ENCODE results near the gene RASIP1. TPM values are rescaled to one million over a fixed set of nuclear protein-coding genes. Genes with fewer than 3 reads are reported as not detected.

RASIP1 gene
- total RNA-seq, 1 donor from 2014 or later, result 1.0 TPM

- TF ChIP-seq CTCF (conservative IDR thresholded peaks at IDR 0.05), result no peak
- no peak overlapping the region for H3K4me3 Mint-ChIP-seq
- peaks cover 3% of the 10 kb centered on the region for H3K36me3 Mint-ChIP-seq (ENCODE audit: low read depth)
- no peak overlapping the region for H3K27ac Mint-ChIP-seq (ENCODE audit: unreplicated experiment)
- DNase-seq (ENCODE audit: low read depth, low spot score), result no peak
- H3K9me3 Mint-ChIP-seq, result peaks cover 5% of the 10 kb centered on the region
- H3K4me1 Mint-ChIP-seq, result peaks cover 17% of the 10 kb centered on the region
- peaks cover 38% of the 10 kb centered on the region for H3K27me3 Mint-ChIP-seq (ENCODE audit: low read depth)
These were observed 5.7 kb upstream of the RASIP1 start for GRCh38 chr19:48746110-48746509.

GRCh38 chr19:48745208-48745995, 5.0 kb upstream of the RASIP1 start:
- DNase-seq (ENCODE audit: low read depth, low spot score), result peak; percentile 50
- Mint-ChIP-seq H3K4me1 (peaks cover 17% of the 10 kb centered on the region), H3K9me3 (peaks cover 5% of the 10 kb centered on the region), H3K4me3 (peak overlapping the region; percentile 74), H3K27ac (ENCODE audit: unreplicated experiment) (no peak overlapping the region), H3K27me3 (ENCODE audit: low read depth) (peaks cover 36% of the 10 kb centered on the region), H3K36me3 (ENCODE audit: low read depth) (peaks cover 3% of the 10 kb centered on the region)
- TF ChIP-seq CTCF (conservative IDR thresholded peaks at IDR 0.05), result no peak

- no peak for TF ChIP-seq CTCF (conservative IDR thresholded peaks at IDR 0.05)
- Mint-ChIP-seq H3K27me3 (ENCODE audit: low read depth) (peaks cover 41% of the 10 kb centered on the region), H3K4me1 (peaks cover 26% of the 10 kb centered on the region), H3K27ac (ENCODE audit: unreplicated experiment) (no peak overlapping the region), H3K36me3 (ENCODE audit: low read depth) (peaks cover 3% of the 10 kb centered on the region), H3K9me3 (peaks cover 5% of the 10 kb centered on the region), H3K4me3 (no peak overlapping the region)
- no peak for DNase-seq (ENCODE audit: low read depth, low spot score)
These were observed 1.7 kb upstream of the RASIP1 start for GRCh38 chr19:48742096-48742495.

- Mint-ChIP-seq H3K4me3 (peak overlapping the region; percentile 56), H3K27ac (ENCODE audit: unreplicated experiment) (no peak overlapping the region), H3K4me1 (peaks cover 20% of the 10 kb centered on the region), H3K9me3 (peaks cover 5% of the 10 kb centered on the region), H3K36me3 (ENCODE audit: low read depth) (peaks cover 3% of the 10 kb centered on the region), H3K27me3 (ENCODE audit: low read depth) (peaks cover 37% of the 10 kb centered on the region)
- TF ChIP-seq CTCF (conservative IDR thresholded peaks at IDR 0.05), result no peak
- DNase-seq (ENCODE audit: low read depth, low spot score), result no peak
These were observed 954 bp upstream of the RASIP1 start for GRCh38 chr19:48741129-48741999.

GRCh38 chr19:48739404-48740163, 826 bp downstream of the RASIP1 start:
- TF ChIP-seq CTCF (conservative IDR thresholded peaks at IDR 0.05), result no peak
- Mint-ChIP-seq H3K36me3 (ENCODE audit: low read depth) (no peaks in the 10 kb centered on the region), H3K27ac (ENCODE audit: unreplicated experiment) (no peak overlapping the region), H3K9me3 (no peaks in the 10 kb centered on the region), H3K4me3 (no peak overlapping the region), H3K4me1 (peaks cover 16% of the 10 kb centered on the region), H3K27me3 (ENCODE audit: low read depth) (peaks cover 41% of the 10 kb centered on the region)
- DNase-seq (ENCODE audit: low read depth, low spot score), result no peak
